HG03064 (cell line): ENCODE results near the gene STK32B.
"Not testable (repeated sequence)": the region's sequence is repeated elsewhere in the genome, so short reads cannot be mapped to it uniquely, and the experiment has no call there.

Experiments used
- ATAC-seq: cut with Tn5 transposase; IDR thresholded peaks from one replicate; pipeline ENCODE4 v1.9.1; 2021; ENCODE audit warnings: low read depth; ENCODE audit not compliant: unreplicated experiment

STK32B gene

GRCh38 chr4:5200513-5200912 lies 149.2 kb downstream of the STK32B start:
- no peak for ATAC-seq

- no peak for ATAC-seq
These were observed 152.2 kb downstream of the STK32B start for GRCh38 chr4:5203309-5203992.

- ATAC-seq, result no peak
These were observed 152.7 kb downstream of the STK32B start for GRCh38 chr4:5203993-5204310.

GRCh38 chr4:5204781-5205180 lies 153.5 kb downstream of the STK32B start:
- no peak for ATAC-seq

- ATAC-seq, result no peak
These were observed 154.9 kb downstream of the STK32B start for GRCh38 chr4:5206016-5206790.

- ATAC-seq, result no peak
These were observed 158.6 kb downstream of the STK32B start for GRCh38 chr4:5209862-5210261.

GRCh38 chr4:5211282-5211839 lies 160.1 kb downstream of the STK32B start:
- no peak for ATAC-seq

GRCh38 chr4:5212255-5213013 lies 161.2 kb downstream of the STK32B start:
- ATAC-seq, result no peak

GRCh38 chr4:5213087-5213595 lies 161.9 kb downstream of the STK32B start:
- ATAC-seq, result no peak

- ATAC-seq, result no peak
These were observed 164.0 kb downstream of the STK32B start for GRCh38 chr4:5215321-5215720.

GRCh38 chr4:5217421-5217820 lies 166.1 kb downstream of the STK32B start:
- no peak for ATAC-seq

- no peak for ATAC-seq
These were observed 167.2 kb downstream of the STK32B start for GRCh38 chr4:5218376-5219069.

- ATAC-seq, result no peak
These were observed 168.7 kb downstream of the STK32B start for GRCh38 chr4:5220028-5220427.

GRCh38 chr4:5222047-5222446 lies 170.8 kb downstream of the STK32B start:
- no peak for ATAC-seq

- ATAC-seq, result no peak
These were observed 171.7 kb downstream of the STK32B start for GRCh38 chr4:5222951-5223350.

GRCh38 chr4:5224340-5224739 lies 173.1 kb downstream of the STK32B start:
- no peak for ATAC-seq

- ATAC-seq, result no peak
These were observed 181.3 kb downstream of the STK32B start for GRCh38 chr4:5232549-5232948.

GRCh38 chr4:5237086-5237660 lies 185.9 kb downstream of the STK32B start:
- no peak for ATAC-seq

- ATAC-seq, result no peak
These were observed 186.9 kb downstream of the STK32B start for GRCh38 chr4:5238173-5238572.

GRCh38 chr4:5247061-5247460 lies 195.8 kb downstream of the STK32B start:
- not testable (repeated sequence) for ATAC-seq
